Measurements from ENCODE around the gene PNPLA7.
A peak's percentile ranks its signal among the peaks of the same experiment; 100 is the strongest.

PNPLA7 gene

GRCh38 chr9:137417161-137418021, 132.8 kb downstream of the PNPLA7 start:
- H3K36me3 ChIP-seq (ENCODE audit: control insufficient read depth in 4 of 4, insufficient read depth in 4 of 4, low read length in 3 of 4): no peaks in the 10 kb centered on the region
- H3K9me3 ChIP-seq (ENCODE audit: control extremely low read depth in 1 of 5, control insufficient read depth in 4 of 5, insufficient read depth in 2 of 5, low read depth in 1 of 5, low read length in 4 of 5): no peaks in the 10 kb centered on the region
- no peak for DNase-seq
- H3K27ac ChIP-seq (ENCODE audit: insufficient read depth in 1 of 2, low read depth in 1 of 2, low read length in 2 of 2, poor library complexity in 1 of 2, severe bottlenecking in 2 of 2): no peak overlapping the region
- CTCF ChIA-PET: interaction anchor here (1.3 kb wide), 1 partner anchor 12 kb away, joined by 3 read pairs; no protein-coding TSS in a partner anchor
- POLR2A ChIA-PET: interaction anchor here (0.6 kb wide), 1 partner anchor 103 kb away, joined by 4 read pairs; no protein-coding TSS in a partner anchor
- peaks cover 15 to 34% (median 31%) of the 10 kb centered on the region in 4 experiments for H3K4me1 ChIP-seq (ENCODE audit: control extremely low read depth in 1 of 4, control insufficient read depth in 4 of 4, insufficient read depth in 4 of 4, low read length in 3 of 4)
- WGBS (ENCODE audit: insufficient coverage): 75% methylated on average over 82 of the region's 99 CpGs
- no peaks in the 10 kb centered on the region for H3K27me3 ChIP-seq (replicated peaks in 2 of 5; ENCODE audit: control insufficient read depth in 4 of 5, insufficient read depth in 5 of 5, low read length in 4 of 5)
- H3K4me3 ChIP-seq (ENCODE audit: control insufficient read depth in 1 of 7, extremely low read depth in 1 of 7, insufficient read depth in 4 of 7, low read depth in 2 of 7, low read length in 6 of 7): peak overlapping the region in 2 of 7 experiments; percentile 19 to 51

- 91% methylated on average over 34 of the region's 45 CpGs for WGBS (ENCODE audit: insufficient coverage)
- DNase-seq: no peak
- Histone ChIP-seq H3K4me3 (ENCODE audit: control insufficient read depth in 1 of 7, extremely low read depth in 1 of 7, insufficient read depth in 4 of 7, low read depth in 2 of 7, low read length in 6 of 7) (peak overlapping the region in 1 of 7 experiments; percentile 51), H3K27ac (ENCODE audit: insufficient read depth in 1 of 2, low read depth in 1 of 2, low read length in 2 of 2, poor library complexity in 1 of 2, severe bottlenecking in 2 of 2) (no peak overlapping the region), H3K4me1 (ENCODE audit: control extremely low read depth in 1 of 4, control insufficient read depth in 4 of 4, insufficient read depth in 4 of 4, low read length in 3 of 4) (peaks cover 8 to 34% (median 31%) of the 10 kb centered on the region in 4 experiments), H3K9me3 (ENCODE audit: control extremely low read depth in 1 of 5, control insufficient read depth in 4 of 5, insufficient read depth in 2 of 5, low read depth in 1 of 5, low read length in 4 of 5) (no peaks in the 10 kb centered on the region), H3K36me3 (ENCODE audit: control insufficient read depth in 4 of 4, insufficient read depth in 4 of 4, low read length in 3 of 4) (no peaks in the 10 kb centered on the region), H3K27me3 (replicated peaks in 2 of 5; ENCODE audit: control insufficient read depth in 4 of 5, insufficient read depth in 5 of 5, low read length in 4 of 5) (no peaks in the 10 kb centered on the region)
- POLR2A ChIA-PET: no interaction called here
- CTCF ChIA-PET: interaction anchor here (1.3 kb wide), 1 partner anchor 13 kb away, joined by 3 read pairs; no protein-coding TSS in a partner anchor
Measured at GRCh38 chr9:137416563-137417151, 133.5 kb downstream of the PNPLA7 start.

- no peak overlapping the region for H3K4me3 ChIP-seq (ENCODE audit: control insufficient read depth in 1 of 7, extremely low read depth in 1 of 7, insufficient read depth in 4 of 7, low read depth in 2 of 7, low read length in 6 of 7)
- H3K4me1 ChIP-seq (ENCODE audit: control extremely low read depth in 1 of 4, control insufficient read depth in 4 of 4, insufficient read depth in 4 of 4, low read length in 3 of 4): peaks cover 3 to 34% (median 31%) of the 10 kb centered on the region in 4 experiments
- no peak overlapping the region for H3K27ac ChIP-seq (ENCODE audit: insufficient read depth in 1 of 2, low read depth in 1 of 2, low read length in 2 of 2, poor library complexity in 1 of 2, severe bottlenecking in 2 of 2)
- DNase-seq: no peak
- POLR2A ChIA-PET: no interaction called here
- no peaks in the 10 kb centered on the region for H3K27me3 ChIP-seq (replicated peaks in 2 of 5; ENCODE audit: control insufficient read depth in 4 of 5, insufficient read depth in 5 of 5, low read length in 4 of 5)
- no peaks in the 10 kb centered on the region for H3K9me3 ChIP-seq (ENCODE audit: control extremely low read depth in 1 of 5, control insufficient read depth in 4 of 5, insufficient read depth in 2 of 5, low read depth in 1 of 5, low read length in 4 of 5)
- 96% methylated on average over 18 of the region's 23 CpGs for WGBS (ENCODE audit: insufficient coverage)
- no peaks in the 10 kb centered on the region for H3K36me3 ChIP-seq (ENCODE audit: control insufficient read depth in 4 of 4, insufficient read depth in 4 of 4, low read length in 3 of 4)
- CTCF ChIA-PET: interaction anchor here (1.2 to 1.3 kb wide), 2 partner anchors 10 to 13 kb away, joined by 3 read pairs; no protein-coding TSS in a partner anchor
Measured at GRCh38 chr9:137416006-137416562, 134.1 kb downstream of the PNPLA7 start.

GRCh38 chr9:137415451-137415850, 134.8 kb downstream of the PNPLA7 start:
- H3K4me3 ChIP-seq (ENCODE audit: control insufficient read depth in 1 of 7, extremely low read depth in 1 of 7, insufficient read depth in 4 of 7, low read depth in 2 of 7, low read length in 6 of 7): no peak overlapping the region
- H3K27ac ChIP-seq (ENCODE audit: insufficient read depth in 1 of 2, low read depth in 1 of 2, low read length in 2 of 2, poor library complexity in 1 of 2, severe bottlenecking in 2 of 2): no peak overlapping the region
- H3K9me3 ChIP-seq (ENCODE audit: control extremely low read depth in 1 of 5, control insufficient read depth in 4 of 5, insufficient read depth in 2 of 5, low read depth in 1 of 5, low read length in 4 of 5): no peaks in the 10 kb centered on the region
- CTCF ChIA-PET: interaction anchor here (1.2 to 2.2 kb wide), 3 partner anchors 9 to 129 kb away, joined by 3 to 4 read pairs (median 4); partner anchors contain the start of gene NRARP
- H3K27me3 ChIP-seq (replicated peaks in 2 of 5; ENCODE audit: control insufficient read depth in 4 of 5, insufficient read depth in 5 of 5, low read length in 4 of 5): no peaks in the 10 kb centered on the region
- no peaks in the 10 kb centered on the region for H3K36me3 ChIP-seq (ENCODE audit: control insufficient read depth in 4 of 4, insufficient read depth in 4 of 4, low read length in 3 of 4)
- POLR2A ChIA-PET: no interaction called here
- 94% methylated on average over 3 of the region's 5 CpGs for WGBS (ENCODE audit: insufficient coverage)
- no peak for DNase-seq
- peaks cover 3 to 39% (median 37%) of the 10 kb centered on the region in 4 experiments for H3K4me1 ChIP-seq (ENCODE audit: control extremely low read depth in 1 of 4, control insufficient read depth in 4 of 4, insufficient read depth in 4 of 4, low read length in 3 of 4)

GRCh38 chr9:137412431-137412830, 137.8 kb downstream of the PNPLA7 start:
- ChIA-PET POLR2A (interaction anchor here (0.7 to 1.7 kb wide), 3 partner anchors 11 to 125 kb away, joined by 3 to 4 read pairs (median 4); partner anchors contain the start of genes EXD3, NOXA1 and NRARP), CTCF (interaction anchor here (0.7 to 3.2 kb wide), 5 partner anchors 11 to 126 kb away, joined by 3 to 15 read pairs (median 4); partner anchors contain the start of genes EXD3, NOXA1 and NRARP)
- peak overlapping the region in 1 of 2 experiments; percentile 25 for H3K27ac ChIP-seq (ENCODE audit: insufficient read depth in 1 of 2, low read depth in 1 of 2, low read length in 2 of 2, poor library complexity in 1 of 2, severe bottlenecking in 2 of 2)

GRCh38 chr9:137411645-137412380, 138.4 kb downstream of the PNPLA7 start:
- ChIA-PET CTCF (interaction anchor here (0.7 to 4.5 kb wide), 5 partner anchors 11 to 125 kb away, joined by 3 to 24 read pairs (median 9); partner anchors contain the start of genes EXD3, NOXA1 and NRARP), POLR2A (interaction anchor here (1.0 to 1.7 kb wide), 2 partner anchors 109 to 125 kb away, joined by 4 read pairs; partner anchors contain the start of gene NRARP)
- H3K27me3 ChIP-seq (replicated peaks in 2 of 5; ENCODE audit: control insufficient read depth in 4 of 5, insufficient read depth in 5 of 5, low read length in 4 of 5): no peaks in the 10 kb centered on the region
- H3K27ac ChIP-seq (ENCODE audit: insufficient read depth in 1 of 2, low read depth in 1 of 2, low read length in 2 of 2, poor library complexity in 1 of 2, severe bottlenecking in 2 of 2): no peak overlapping the region
- 13% methylated on average over 19 of the region's 30 CpGs for WGBS (ENCODE audit: insufficient coverage)
- H3K4me1 ChIP-seq (ENCODE audit: control extremely low read depth in 1 of 4, control insufficient read depth in 4 of 4, insufficient read depth in 4 of 4, low read length in 3 of 4): peaks cover 3 to 47% (median 45%) of the 10 kb centered on the region in 4 experiments
- H3K9me3 ChIP-seq (ENCODE audit: control extremely low read depth in 1 of 5, control insufficient read depth in 4 of 5, insufficient read depth in 2 of 5, low read depth in 1 of 5, low read length in 4 of 5): no peaks in the 10 kb centered on the region
- no peaks in the 10 kb centered on the region for H3K36me3 ChIP-seq (ENCODE audit: control insufficient read depth in 4 of 4, insufficient read depth in 4 of 4, low read length in 3 of 4)
- H3K4me3 ChIP-seq (ENCODE audit: control insufficient read depth in 1 of 7, extremely low read depth in 1 of 7, insufficient read depth in 4 of 7, low read depth in 2 of 7, low read length in 6 of 7): peak overlapping the region in 5 of 7 experiments; percentile 19 to 55 (median 46)
- DNase-seq: peak; percentile 85 to 95 (median 94)

More at GRCh38 chr9:137412431-137412830, 137.8 kb downstream of the PNPLA7 start:
- Histone ChIP-seq H3K36me3 (ENCODE audit: control insufficient read depth in 4 of 4, insufficient read depth in 4 of 4, low read length in 3 of 4) (no peaks in the 10 kb centered on the region), H3K27me3 (replicated peaks in 2 of 5; ENCODE audit: control insufficient read depth in 4 of 5, insufficient read depth in 5 of 5, low read length in 4 of 5) (no peaks in the 10 kb centered on the region), H3K9me3 (ENCODE audit: control extremely low read depth in 1 of 5, control insufficient read depth in 4 of 5, insufficient read depth in 2 of 5, low read depth in 1 of 5, low read length in 4 of 5) (no peaks in the 10 kb centered on the region), H3K4me1 (ENCODE audit: control extremely low read depth in 1 of 4, control insufficient read depth in 4 of 4, insufficient read depth in 4 of 4, low read length in 3 of 4) (peaks cover 3 to 41% (median 39%) of the 10 kb centered on the region in 4 experiments), H3K4me3 (ENCODE audit: control insufficient read depth in 1 of 7, extremely low read depth in 1 of 7, insufficient read depth in 4 of 7, low read depth in 2 of 7, low read length in 6 of 7) (no peak overlapping the region)
- DNase-seq: no peak
- WGBS (ENCODE audit: insufficient coverage): 83% methylated on average over 10 of the region's 10 CpGs

Measured in common myeloid progenitor, CD34-positive (primary cell).